NCI-H1092 treated with DMSO at 0.1 percent for 48 hours (cell line): ENCODE data around the gene ZBTB39.
"Not testable (repeated sequence)": the region's sequence is repeated elsewhere in the genome, so short reads cannot be mapped to it uniquely, and the experiment has no call there.

Experiments
- DNase-seq: peaks from one replicate; lab custom pipeline; 2025; lab: John Stamatoyannopoulos, UW

The ZBTB39 gene

GRCh38 chr12:57001448-57001906 is 4.9 kb downstream of the ZBTB39 start:
- DNase-seq, result no peak

GRCh38 chr12:57000393-57000792 is 6.0 kb downstream of the ZBTB39 start:
- DNase-seq, result no peak

GRCh38 chr12:56999456-56999855 is 6.9 kb downstream of the ZBTB39 start:
- no peak for DNase-seq

GRCh38 chr12:56998981-56999380 is 7.4 kb downstream of the ZBTB39 start:
- no peak for DNase-seq

- DNase-seq, result no peak
Observed at GRCh38 chr12:56998316-56998715, 8.0 kb downstream of the ZBTB39 start.

- no peak for DNase-seq
Observed at GRCh38 chr12:56996793-56997545, 9.4 kb downstream of the ZBTB39 start.

GRCh38 chr12:56995930-56996496 is 10.3 kb downstream of the ZBTB39 start:
- no peak for DNase-seq

GRCh38 chr12:56995201-56995929 is 11.0 kb downstream of the ZBTB39 start:
- no peak for DNase-seq

- no peak for DNase-seq
Observed at GRCh38 chr12:56994231-56994746, 12.1 kb downstream of the ZBTB39 start.

GRCh38 chr12:56993346-56993745 is 13.0 kb downstream of the ZBTB39 start:
- DNase-seq, result no peak

GRCh38 chr12:56991319-56992246 is 14.8 kb downstream of the ZBTB39 start:
- DNase-seq, result no peak

- DNase-seq, result no peak
Observed at GRCh38 chr12:56990648-56991318, 15.6 kb downstream of the ZBTB39 start.

- no peak for DNase-seq
Observed at GRCh38 chr12:56989861-56990610, 16.3 kb downstream of the ZBTB39 start.

- DNase-seq, result no peak
Observed at GRCh38 chr12:56988207-56988739, 18.1 kb downstream of the ZBTB39 start.

- peak; percentile 69 for DNase-seq
Observed at GRCh38 chr12:56987551-56988053, 18.7 kb downstream of the ZBTB39 start.

GRCh38 chr12:56987011-56987410 is 19.3 kb downstream of the ZBTB39 start:
- no peak for DNase-seq

GRCh38 chr12:56985714-56986113 is 20.6 kb downstream of the ZBTB39 start:
- DNase-seq, result not testable (repeated sequence)

- DNase-seq, result no peak
Observed at GRCh38 chr12:56983386-56983785, 23.0 kb downstream of the ZBTB39 start.

- not testable (repeated sequence) for DNase-seq
Observed at GRCh38 chr12:56982578-56983236, 23.6 kb downstream of the ZBTB39 start.
